HL-60 (cell line): ENCODE measurements around the gene VPREB3.

Experiments
- CTCF ChIP-seq: IDR thresholded peaks from one replicate; pipeline ENCODE4 v1.5.1; 2011; ENCODE audit warnings: low read length, control low read depth, inconsistent platforms; ENCODE audit not compliant: insufficient read depth
- GABPA ChIP-seq: IDR thresholded peaks from 2 replicates; pipeline ENCODE4 v1.6.1; 2012; ENCODE audit warnings: low read depth
- POLR2AphosphoS5 ChIP-seq: IDR thresholded peaks from 2 replicates; pipeline ENCODE4 v1.6.1; 2012; ENCODE audit warnings: low read depth
- REST ChIP-seq: IDR thresholded peaks from 2 replicates; pipeline ENCODE4 v1.6.1; 2012; ENCODE audit warnings: low read depth; ENCODE audit not compliant: insufficient replicate concordance

- TF ChIP-seq POLR2AphosphoS5 (no peak), CTCF (no peak), GABPA (no peak), REST (no peak)
Observed at GRCh38 chr22:23743303-23743705, 10.9 kb downstream of the VPREB3 start.
